Rectal smooth muscle tissue (tissue), 1 donor: ENCODE results near the gene OR10H3.

Source experiments
- H3K27ac ChIP-seq: one replicate; pipeline ENCODE4 v1.7.0; 2013; ENCODE audit warnings: low read depth, low read length, inconsistent platforms
- H3K27me3 ChIP-seq: one replicate; pipeline ENCODE4 v1.7.0; 2013; ENCODE audit warnings: low read length; ENCODE audit not compliant: control insufficient read depth, insufficient read depth
- H3K36me3 ChIP-seq: one replicate; pipeline ENCODE4 v1.7.0; 2013; ENCODE audit warnings: low read length; ENCODE audit not compliant: control insufficient read depth, insufficient read depth
- H3K4me1 ChIP-seq: one replicate; pipeline ENCODE4 v1.7.0; 2013; ENCODE audit warnings: low read length; ENCODE audit not compliant: control insufficient read depth, insufficient read depth
- H3K4me3 ChIP-seq: one replicate; pipeline ENCODE4 v1.7.0; 2013; ENCODE audit warnings: low read length
- H3K9ac ChIP-seq: one replicate; pipeline ENCODE4 v1.7.0; 2013; ENCODE audit warnings: low read length

Gene OR10H3

GRCh38 chr19:15737722-15738121, at the start of gene OR10H3:
OR10H3 (plus strand) TSS chr19:15737985; CDS start chr19:15741393, 3,408 bp downstream.
- no peak within 1 kb of the TSS for H3K4me3 ChIP-seq
- H3K4me1 ChIP-seq: no peaks in the 10 kb centered on the region
- H3K27ac ChIP-seq: no peak within 1 kb of the TSS
- no peaks in the 10 kb centered on the region for H3K36me3 ChIP-seq
- no peaks in the 10 kb centered on the region for H3K27me3 ChIP-seq
- no peak within 1 kb of the TSS for H3K9ac ChIP-seq

- H3K36me3 ChIP-seq: no peaks in the 10 kb centered on the region
- H3K9ac ChIP-seq: no peak overlapping the region
- no peaks in the 10 kb centered on the region for H3K4me1 ChIP-seq
- no peaks in the 10 kb centered on the region for H3K27me3 ChIP-seq
- H3K27ac ChIP-seq: no peak overlapping the region
- H3K4me3 ChIP-seq: no peak overlapping the region
Observed at GRCh38 chr19:15696654-15697194, 41.1 kb upstream of the OR10H3 start.

GRCh38 chr19:15701757-15702533, 35.8 kb upstream of the OR10H3 start:
- Histone ChIP-seq H3K36me3 (no peaks in the 10 kb centered on the region), H3K4me3 (no peak overlapping the region), H3K9ac (no peak overlapping the region), H3K27ac (no peak overlapping the region), H3K27me3 (no peaks in the 10 kb centered on the region), H3K4me1 (peaks cover 9% of the 10 kb centered on the region)

GRCh38 chr19:15702534-15702930, 35.3 kb upstream of the OR10H3 start:
- no peaks in the 10 kb centered on the region for H3K36me3 ChIP-seq
- no peak overlapping the region for H3K9ac ChIP-seq
- peaks cover 9% of the 10 kb centered on the region for H3K4me1 ChIP-seq
- H3K27me3 ChIP-seq: no peaks in the 10 kb centered on the region
- peak overlapping the region; percentile 43 for H3K27ac ChIP-seq
- no peak overlapping the region for H3K4me3 ChIP-seq

GRCh38 chr19:15714638-15715037, 23.1 kb upstream of the OR10H3 start:
- no peaks in the 10 kb centered on the region for H3K27me3 ChIP-seq
- H3K27ac ChIP-seq: no peak overlapping the region
- no peaks in the 10 kb centered on the region for H3K4me1 ChIP-seq
- no peak overlapping the region for H3K9ac ChIP-seq
- no peaks in the 10 kb centered on the region for H3K36me3 ChIP-seq
- no peak overlapping the region for H3K4me3 ChIP-seq

GRCh38 chr19:15715642-15716041, 22.1 kb upstream of the OR10H3 start:
- no peaks in the 10 kb centered on the region for H3K27me3 ChIP-seq
- no peaks in the 10 kb centered on the region for H3K36me3 ChIP-seq
- no peak overlapping the region for H3K27ac ChIP-seq
- no peak overlapping the region for H3K9ac ChIP-seq
- no peaks in the 10 kb centered on the region for H3K4me1 ChIP-seq
- H3K4me3 ChIP-seq: no peak overlapping the region

- no peak overlapping the region for H3K9ac ChIP-seq
- H3K27ac ChIP-seq: no peak overlapping the region
- no peaks in the 10 kb centered on the region for H3K36me3 ChIP-seq
- H3K4me3 ChIP-seq: no peak overlapping the region
- H3K4me1 ChIP-seq: no peaks in the 10 kb centered on the region
- peaks cover 1% of the 10 kb centered on the region for H3K27me3 ChIP-seq
Observed at GRCh38 chr19:15717809-15718208, 20.0 kb upstream of the OR10H3 start.

- no peak overlapping the region for H3K9ac ChIP-seq
- no peaks in the 10 kb centered on the region for H3K36me3 ChIP-seq
- no peaks in the 10 kb centered on the region for H3K4me1 ChIP-seq
- no peak overlapping the region for H3K4me3 ChIP-seq
- peaks cover 9% of the 10 kb centered on the region for H3K27me3 ChIP-seq
- no peak overlapping the region for H3K27ac ChIP-seq
Observed at GRCh38 chr19:15721268-15721667, 16.5 kb upstream of the OR10H3 start.

GRCh38 chr19:15722956-15723355, 14.8 kb upstream of the OR10H3 start:
- Histone ChIP-seq H3K27me3 (peaks cover 9% of the 10 kb centered on the region), H3K9ac (no peak overlapping the region), H3K4me3 (no peak overlapping the region), H3K4me1 (no peaks in the 10 kb centered on the region), H3K36me3 (no peaks in the 10 kb centered on the region), H3K27ac (no peak overlapping the region)

GRCh38 chr19:15727724-15728123, 10.1 kb upstream of the OR10H3 start, which contains the start of gene OR10H2:
OR10H2 (plus strand) TSS chr19:15728024; CDS start chr19:15728044, 20 bp downstream.
- Histone ChIP-seq H3K27ac (no peak within 1 kb of the TSS), H3K27me3 (peaks cover 9% of the 10 kb centered on the region), H3K4me3 (no peak within 1 kb of the TSS), H3K4me1 (no peaks in the 10 kb centered on the region), H3K36me3 (no peaks in the 10 kb centered on the region), H3K9ac (no peak within 1 kb of the TSS)

GRCh38 chr19:15730538-15730937, 7.2 kb upstream of the OR10H3 start:
- Histone ChIP-seq H3K27ac (no peak overlapping the region), H3K27me3 (no peaks in the 10 kb centered on the region), H3K4me3 (no peak overlapping the region), H3K9ac (no peak overlapping the region), H3K36me3 (no peaks in the 10 kb centered on the region), H3K4me1 (no peaks in the 10 kb centered on the region)

GRCh38 chr19:15732388-15732787, 5.4 kb upstream of the OR10H3 start:
- Histone ChIP-seq H3K4me1 (no peaks in the 10 kb centered on the region), H3K9ac (no peak overlapping the region), H3K36me3 (no peaks in the 10 kb centered on the region), H3K27ac (no peak overlapping the region), H3K27me3 (no peaks in the 10 kb centered on the region), H3K4me3 (no peak overlapping the region)

- no peak overlapping the region for H3K27ac ChIP-seq
- no peak overlapping the region for H3K9ac ChIP-seq
- H3K36me3 ChIP-seq: no peaks in the 10 kb centered on the region
- H3K27me3 ChIP-seq: no peaks in the 10 kb centered on the region
- H3K4me3 ChIP-seq: no peak overlapping the region
- no peaks in the 10 kb centered on the region for H3K4me1 ChIP-seq
Observed at GRCh38 chr19:15733895-15734294, 3.9 kb upstream of the OR10H3 start.
